Hematopoietic multipotent progenitor cell treated with erythropoietin and hydrocortisone succinate and interleukin-3 and kit ligand, for 6 days (in vitro differentiated cells): Measurements from ENCODE around the gene DGKA.
A peak's percentile ranks its signal among the peaks of the same experiment; 100 is the strongest.
"Not testable (repeated sequence)": the region's sequence is repeated elsewhere in the genome, so short reads cannot be mapped to it uniquely, and the experiment has no call there.

Experiments used
- DNase-seq: peaks from one replicate; pipeline ENCODE4 v3.0.0-alpha.2; 2015

The DGKA gene

DNA sequence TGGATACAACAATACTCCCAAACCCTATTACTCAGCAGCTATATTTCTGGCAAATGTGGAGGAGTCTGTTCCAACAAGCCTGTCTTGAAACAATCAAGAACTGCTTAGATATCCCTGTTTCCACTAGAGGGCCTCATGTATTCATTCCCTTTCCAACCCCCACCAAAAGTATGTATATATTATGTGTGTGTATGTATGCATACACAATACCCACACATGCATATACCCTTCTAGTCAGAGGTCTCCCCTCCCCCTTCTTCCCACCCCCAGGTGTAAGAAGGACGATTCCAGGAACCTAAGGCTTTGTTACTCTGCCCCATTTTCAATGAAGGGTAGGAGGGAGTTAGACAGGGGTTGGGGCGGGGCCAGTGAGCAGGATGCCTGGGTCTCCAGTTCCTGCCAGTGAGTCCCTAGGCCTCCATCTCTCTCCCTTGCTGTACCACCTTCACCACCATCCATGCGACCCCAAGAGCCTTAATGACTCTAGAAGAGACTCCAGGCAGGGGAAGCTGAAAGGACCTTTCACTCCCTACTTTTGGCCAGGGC is at the start of gene DGKA:
DGKA (plus strand) TSS at position 392 of the 546 bp plus-strand sequence. CDS start 5,342 bp downstream, outside the sequence.
- DNase-seq = peak; percentile 93

GRCh38 chr12:55885113-55885512 is 45.8 kb upstream of the DGKA start:
- no peak for DNase-seq

DNA sequence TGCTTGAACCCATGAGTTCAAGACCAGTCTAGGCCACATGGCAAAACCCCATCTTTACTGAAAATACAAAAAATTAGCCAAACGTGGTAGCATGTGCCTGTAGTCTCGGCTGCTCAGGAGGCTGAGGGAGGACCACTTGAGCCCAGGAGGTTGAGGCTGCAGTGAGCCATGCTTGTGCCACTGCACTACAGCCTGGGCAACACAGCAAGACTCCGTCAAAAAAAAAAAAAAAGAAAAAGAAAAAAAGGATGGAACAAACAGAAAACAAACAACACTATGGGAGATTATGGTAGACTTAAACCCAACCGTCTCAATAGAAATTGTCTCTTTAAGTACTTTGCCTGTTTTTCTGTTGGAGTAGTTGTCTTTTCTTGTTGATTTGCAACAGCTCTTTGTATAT is 39.7 kb upstream of the DGKA start:
- DNase-seq = no peak

DNA sequence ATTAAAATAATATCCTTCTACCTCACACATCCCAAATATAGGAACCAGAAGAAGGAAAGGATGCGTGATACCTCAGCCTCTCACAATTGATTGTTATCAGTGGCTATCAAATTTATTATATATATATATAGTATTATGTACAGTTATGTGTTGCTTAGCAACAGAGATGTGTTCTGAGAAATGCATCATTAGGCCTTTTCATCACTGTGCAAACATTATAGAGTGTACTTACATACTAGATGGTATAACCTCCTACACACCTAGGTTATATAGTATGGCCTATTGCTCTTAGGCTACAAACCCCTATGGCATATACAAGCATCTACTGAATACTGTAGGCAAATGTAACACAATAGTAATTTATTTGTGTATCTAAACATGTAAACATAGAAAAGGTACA is 37.2 kb upstream of the DGKA start:
- DNase-seq = no peak

DNA sequence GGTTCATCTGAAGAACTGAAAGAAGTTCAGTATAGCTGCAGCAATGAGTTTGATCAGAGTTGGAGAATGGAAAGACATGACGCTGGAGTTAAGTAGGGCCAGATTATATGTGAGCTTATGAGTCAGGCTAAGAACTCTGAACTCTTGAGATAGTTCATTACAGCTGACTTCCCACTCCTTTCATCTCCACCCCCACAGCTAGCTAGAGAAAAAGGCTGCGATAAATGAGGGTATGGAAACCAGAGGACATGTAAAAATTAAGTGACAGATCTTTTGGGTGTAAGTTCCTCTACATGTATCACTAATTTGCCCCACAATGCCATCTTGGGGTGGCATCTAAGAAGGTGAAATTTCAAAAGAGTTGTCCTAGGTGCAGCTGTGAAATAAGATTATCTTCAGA is 31.9 kb upstream of the DGKA start:
- DNase-seq = no peak

GRCh38 chr12:55901881-55902490 is 29.0 kb upstream of the DGKA start:
- DNase-seq = no peak

GRCh38 chr12:55906056-55906455 is 24.9 kb upstream of the DGKA start:
- no peak for DNase-seq

- DNase-seq = no peak
Observed at GRCh38 chr12:55908726-55909512, 22.0 kb upstream of the DGKA start.

- no peak for DNase-seq
Observed at GRCh38 chr12:55909513-55909884, 21.5 kb upstream of the DGKA start.

DNA sequence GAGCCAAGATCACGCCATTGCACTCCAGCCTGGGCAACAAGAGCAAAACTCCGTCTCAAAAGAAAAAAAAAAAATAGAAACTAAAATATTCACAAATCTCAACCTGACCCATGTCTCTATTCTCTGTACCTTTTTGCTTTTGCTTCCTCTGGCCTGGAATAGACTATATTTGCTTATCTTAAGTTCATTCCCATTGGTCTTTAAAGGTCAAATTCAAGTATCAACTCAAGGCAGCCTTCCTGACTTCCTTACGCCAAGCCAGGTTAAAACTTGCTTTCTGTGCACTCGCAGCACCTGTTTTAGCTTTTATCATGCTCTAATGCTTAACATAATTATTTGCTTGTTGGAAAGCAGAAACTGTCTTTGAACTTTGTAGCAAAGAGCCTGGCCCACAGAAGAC is 18.1 kb upstream of the DGKA start:
- DNase-seq = no peak

- peak; percentile 73 for DNase-seq
Observed at GRCh38 chr12:55915482-55915859, 15.5 kb upstream of the DGKA start.

DNA sequence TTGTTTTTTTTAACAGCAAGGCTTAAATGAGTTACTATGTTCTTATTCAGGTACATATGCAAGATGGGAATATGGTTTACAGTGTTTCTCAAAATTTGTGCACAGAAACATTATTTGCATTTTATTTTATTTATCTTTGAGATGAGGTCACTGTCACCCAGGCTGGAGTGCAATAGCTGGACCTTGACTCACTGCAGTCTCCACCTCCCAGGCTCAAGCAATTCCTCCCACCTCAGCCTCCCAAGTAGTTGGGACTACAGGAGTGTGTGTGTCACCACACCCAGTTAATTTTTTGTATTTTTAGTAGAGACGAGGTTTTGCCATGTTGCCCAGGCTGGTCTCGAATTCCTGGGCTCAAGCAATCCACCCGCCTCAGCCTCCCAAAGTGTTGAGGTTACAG is 11.9 kb upstream of the DGKA start:
- not testable (repeated sequence) for DNase-seq

- DNase-seq = no peak
Observed at GRCh38 chr12:55922126-55922525, 8.8 kb upstream of the DGKA start.

GRCh38 chr12:55923648-55924047 is 7.3 kb upstream of the DGKA start:
- DNase-seq = not testable (repeated sequence)

DNA sequence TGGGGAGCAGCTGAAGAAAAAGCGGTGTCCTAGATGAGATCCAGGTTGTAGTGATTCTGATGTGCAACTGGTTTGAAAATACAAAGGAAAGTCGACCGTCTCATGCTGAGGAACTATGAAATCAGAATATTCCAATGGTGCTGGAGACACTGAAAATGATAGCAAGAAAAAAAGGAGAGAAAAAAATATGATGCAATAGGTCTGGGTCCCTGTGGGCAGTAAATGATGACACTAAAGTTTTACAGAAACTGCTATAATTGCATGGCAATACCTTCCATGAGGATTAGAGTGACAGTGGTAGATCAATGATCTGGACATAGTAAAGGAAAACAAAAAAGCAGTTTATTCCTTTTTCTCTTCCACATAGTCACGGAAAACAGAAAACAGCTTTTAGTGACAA is 5.6 kb upstream of the DGKA start:
- no peak for DNase-seq

DNA sequence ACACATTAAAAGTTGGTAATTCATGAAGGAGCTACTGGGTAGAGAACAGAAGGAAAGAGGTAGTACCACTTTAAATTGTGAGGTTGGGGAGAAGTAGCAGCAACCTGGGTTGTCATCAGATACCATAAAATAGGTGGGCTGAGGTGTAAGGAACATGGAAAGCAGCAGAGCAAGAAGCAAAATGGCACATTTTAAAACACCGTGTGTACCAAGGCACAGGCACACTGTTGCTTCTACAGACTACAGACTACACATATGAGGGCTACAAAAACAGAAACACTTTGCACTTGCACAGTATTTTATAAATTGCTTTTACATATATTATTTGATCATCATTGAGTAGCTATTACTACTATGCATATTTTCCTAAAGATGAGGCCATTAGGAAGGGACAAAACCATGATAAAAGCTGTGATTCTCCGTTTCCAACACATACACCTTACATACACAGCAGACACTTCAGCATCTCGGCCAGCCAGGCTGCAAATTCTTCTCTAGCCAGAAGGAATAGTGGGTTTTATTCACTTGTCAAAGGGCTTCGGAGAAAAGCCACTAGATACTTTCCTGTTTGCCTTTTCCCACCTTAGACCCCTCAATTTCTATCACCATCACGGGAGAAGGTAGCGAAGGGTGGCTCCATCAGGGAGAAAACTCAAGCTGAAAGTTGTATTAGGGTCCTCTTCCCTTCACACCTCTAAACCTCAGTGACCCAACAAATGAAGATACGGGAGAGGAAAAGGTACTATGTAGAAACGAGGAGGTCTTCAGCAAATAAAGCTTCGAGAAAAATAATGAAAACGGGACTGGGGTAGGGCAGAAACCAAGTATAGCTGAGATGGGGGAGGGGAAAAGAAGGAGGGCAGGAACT is 4.9 kb upstream of the DGKA start:
- DNase-seq = peak; percentile 17

- DNase-seq = peak; percentile 95
Observed at GRCh38 chr12:55926738-55927587, 4.0 kb upstream of the DGKA start.

DNA sequence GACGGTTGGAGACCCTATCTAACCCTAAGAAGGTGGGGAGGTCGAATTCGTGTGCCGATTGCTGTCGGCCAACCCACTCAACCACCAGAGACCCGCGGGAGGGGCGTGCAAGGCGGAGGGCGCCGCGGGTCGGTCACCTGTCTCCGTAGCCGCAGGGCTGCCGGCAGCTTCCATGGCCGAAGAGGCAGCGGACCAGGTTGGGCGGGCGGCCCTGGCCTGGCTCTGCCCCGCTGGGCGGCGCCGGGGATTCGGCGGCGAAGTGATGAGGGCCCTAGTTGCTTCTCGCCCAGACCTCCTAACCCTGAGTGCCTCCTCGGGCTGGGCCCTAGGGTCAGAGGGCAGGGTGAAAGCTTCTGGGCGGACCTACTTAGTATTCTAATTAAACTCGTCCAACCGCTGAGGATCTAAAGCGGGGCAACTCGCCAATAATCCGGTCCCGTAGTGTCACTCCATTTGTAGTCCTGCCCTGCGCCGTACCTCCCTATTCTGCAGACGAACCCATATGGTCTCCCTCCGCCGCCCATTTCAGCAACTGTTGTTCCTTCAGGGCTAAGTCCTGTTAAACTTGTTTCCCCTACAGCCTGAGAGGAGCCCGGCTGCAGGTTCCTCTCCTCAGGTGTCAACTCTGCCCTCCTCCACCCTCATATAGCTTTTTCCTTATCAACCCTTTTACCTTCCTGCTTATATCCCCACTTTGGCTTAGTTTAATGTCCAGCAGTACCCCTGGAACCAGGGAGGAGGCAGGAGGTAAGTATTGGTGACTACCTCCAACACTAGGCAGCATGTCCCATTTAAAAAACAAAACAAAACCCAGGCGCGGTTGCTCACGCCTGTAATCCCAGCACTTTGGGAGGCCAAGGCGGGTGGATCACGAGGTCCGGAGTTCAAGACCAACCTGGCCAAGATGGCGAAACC is 3.1 kb upstream of the DGKA start, which contains the start of gene PYM1:
PYM1 (minus strand) TSS at position 307 of the 915 bp plus-strand sequence; CDS start at position 174, 133 bp downstream.
- peak; percentile 99 for DNase-seq

- DNase-seq = peak; percentile 25
Observed at GRCh38 chr12:55929306-55929791, 1.6 kb upstream of the DGKA start.

DNA sequence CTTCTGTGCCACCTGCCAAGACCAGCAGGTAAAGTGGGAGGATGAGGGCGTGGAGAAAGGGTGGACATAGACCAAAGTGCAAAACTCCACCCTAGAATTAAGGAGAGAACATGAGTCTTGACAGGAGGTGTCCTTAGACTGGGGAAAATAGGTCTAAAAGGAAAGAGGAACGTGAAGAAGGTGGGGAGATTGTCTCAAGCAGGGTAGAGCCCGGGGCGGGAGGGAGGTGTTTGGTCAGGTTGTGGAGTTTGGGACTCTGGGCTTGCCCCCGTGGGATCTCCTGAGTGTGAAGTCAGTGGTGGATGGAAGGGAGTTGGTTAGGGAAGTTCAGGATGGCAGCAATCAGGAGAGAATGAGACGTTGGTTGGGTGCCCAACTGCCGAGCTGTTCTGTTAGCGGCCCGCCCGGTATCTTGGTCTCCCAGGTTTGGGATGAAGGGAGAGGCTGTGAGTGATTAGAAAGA is 386 bp downstream of the DGKA start:
- peak; percentile 48 for DNase-seq
